ENCODE results near the gene PRPF6.

- no peak for TF ChIP-seq CTCF (IDR thresholded peaks at IDR 0.05; ENCODE audit: poor library complexity, severe bottlenecking)
- TF ChIP-seq POLR2AphosphoS5 (IDR thresholded peaks at IDR 0.05): no peak
- no peak for TF ChIP-seq EZH2 (IDR thresholded peaks at IDR 0.05; ENCODE audit: borderline replicate concordance, insufficient read depth, low read length, poor library complexity, severe bottlenecking)
These were observed 14.6 kb upstream of the PRPF6 start for GRCh38 chr20:63966172-63966943.
